ENCODE data around the gene BEAN1. TPM values are rescaled to one million over a fixed set of nuclear protein-coding genes. Genes with fewer than 3 reads are reported as not detected.

BEAN1 gene
- total and polyA plus RNA-seq, 10 donors: 0.21 to 0.68 (median 0.42) TPM; not detected in 3

GRCh38 chr16:66502020-66502913 lies 75.2 kb downstream of the BEAN1 start:
- TF ChIP-seq CTCF (IDR thresholded peaks at IDR 0.05 in 8 of 11, conservative IDR thresholded peaks at IDR 0.05 in 3 of 11) (no peak), POLR2A (IDR thresholded peaks at IDR 0.05) (no peak), POLR2AphosphoS5 (IDR thresholded peaks at IDR 0.05) (no peak)
- Histone ChIP-seq H3K36me3 (peaks cover 0 to 5% (median 0%) of the 10 kb centered on the region in 6 donors), H3K4me3 (no peak overlapping the region), H3K4me1 (peaks cover 0 to 17% (median 0%) of the 10 kb centered on the region in 6 donors), H3K27me3 (replicated peaks in 1 of 7) (no peaks in the 10 kb centered on the region), H3K27ac (no peak overlapping the region), H3K9me3 (no peaks in the 10 kb centered on the region)
- no peak for DNase-seq
- WGBS, 5 donors: 85 to 91% (median 86%) methylated on average over 12 of the region's 12 CpGs
- intact Hi-C loops (cut with DNase I; ENCODE audit: low total_unique reads): no loop called here

GRCh38 chr16:66503030-66503429 lies 75.9 kb downstream of the BEAN1 start:
- no peak overlapping the region for H3K4me3 ChIP-seq
- TF ChIP-seq POLR2AphosphoS5 (IDR thresholded peaks at IDR 0.05) (no peak), POLR2A (IDR thresholded peaks at IDR 0.05) (no peak), CTCF (IDR thresholded peaks at IDR 0.05 in 8 of 11, conservative IDR thresholded peaks at IDR 0.05 in 3 of 11) (no peak)
- peaks cover 0 to 17% (median 0%) of the 10 kb centered on the region in 6 donors for H3K4me1 ChIP-seq
- no peak overlapping the region for H3K27ac ChIP-seq
- H3K36me3 ChIP-seq: peaks cover 0 to 12% (median 0%) of the 10 kb centered on the region in 6 donors
- 79 to 93% (median 91%) methylated on average over 2 of the region's 2 CpGs for WGBS, 5 donors
- no peaks in the 10 kb centered on the region for H3K27me3 ChIP-seq (replicated peaks in 1 of 7)
- intact Hi-C loops (cut with DNase I; ENCODE audit: low total_unique reads): no loop called here
- no peak for DNase-seq
- H3K9me3 ChIP-seq: no peaks in the 10 kb centered on the region

DNA sequence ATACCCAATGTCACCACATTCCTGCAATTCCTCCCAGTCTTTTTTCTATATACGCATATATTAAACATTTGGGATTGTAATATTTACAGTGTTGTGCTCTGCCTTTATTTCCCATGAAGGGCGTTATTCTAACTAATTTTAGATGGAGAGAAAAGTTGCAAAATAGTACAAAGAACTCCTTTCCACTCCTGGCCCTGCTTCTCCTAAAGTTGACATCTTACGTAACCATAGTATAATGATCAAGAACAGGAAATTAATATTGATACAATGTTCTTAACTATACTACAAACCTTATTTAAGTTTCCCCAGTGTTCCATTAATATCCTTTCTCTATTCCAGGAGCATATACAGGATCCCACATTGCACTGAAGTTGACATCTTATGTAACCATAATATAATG lies 76.5 kb downstream of the BEAN1 start:
- peaks cover 0 to 17% (median 0%) of the 10 kb centered on the region in 6 donors for H3K36me3 ChIP-seq
- intact Hi-C loops (cut with DNase I; ENCODE audit: low total_unique reads): no loop called here
- no peak for DNase-seq
- no peak overlapping the region for H3K4me3 ChIP-seq
- no peaks in the 10 kb centered on the region for H3K9me3 ChIP-seq
- WGBS, 5 donors: 67 to 91% (median 78%) methylated on average over 3 of the region's 3 CpGs
- no peak overlapping the region for H3K27ac ChIP-seq
- TF ChIP-seq CTCF (IDR thresholded peaks at IDR 0.05 in 8 of 11, conservative IDR thresholded peaks at IDR 0.05 in 3 of 11) (no peak), POLR2A (IDR thresholded peaks at IDR 0.05) (no peak), POLR2AphosphoS5 (IDR thresholded peaks at IDR 0.05) (no peak)
- peaks cover 0 to 17% (median 0%) of the 10 kb centered on the region in 6 donors for H3K4me1 ChIP-seq
- no peaks in the 10 kb centered on the region for H3K27me3 ChIP-seq (replicated peaks in 1 of 7)

DNA sequence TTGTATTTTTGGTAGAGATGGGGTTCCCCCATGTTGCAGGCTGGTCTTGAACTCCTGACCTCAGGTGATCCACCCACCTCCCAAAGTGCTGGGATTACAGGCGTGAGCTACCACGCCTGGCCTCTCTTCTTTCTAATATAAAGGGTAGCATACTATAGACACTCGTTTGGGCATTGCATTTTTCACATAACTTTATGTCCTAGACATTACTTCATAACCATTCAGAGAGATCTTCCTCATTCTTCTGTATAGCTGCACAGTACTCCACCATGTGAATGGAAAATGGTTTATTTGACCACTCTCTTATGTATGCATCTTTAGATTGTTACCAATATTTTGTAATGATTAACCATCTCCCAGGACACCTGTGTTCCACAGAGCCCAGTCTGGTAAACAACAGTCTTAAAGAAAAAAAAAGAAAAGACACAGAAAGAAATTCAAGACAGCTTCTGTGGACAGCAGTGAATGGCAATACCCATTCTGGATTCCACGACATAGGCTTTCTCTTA lies 80.7 kb downstream of the BEAN1 start:
- 82 to 91% (median 86%) methylated on average over 4 of the region's 4 CpGs for WGBS, 5 donors
- no peak for TF ChIP-seq CTCF (IDR thresholded peaks at IDR 0.05 in 8 of 11, conservative IDR thresholded peaks at IDR 0.05 in 3 of 11)
- no peak for TF ChIP-seq POLR2A (IDR thresholded peaks at IDR 0.05)
- TF ChIP-seq POLR2AphosphoS5 (IDR thresholded peaks at IDR 0.05): no peak
- intact Hi-C loops (cut with DNase I; ENCODE audit: low total_unique reads): no loop called here
- no peak for DNase-seq
- Histone ChIP-seq H3K27me3 (replicated peaks in 1 of 7) (no peaks in the 10 kb centered on the region), H3K9me3 (no peaks in the 10 kb centered on the region), H3K27ac (no peak overlapping the region), H3K36me3 (peaks cover 0 to 53% (median 0%) of the 10 kb centered on the region in 6 donors), H3K4me3 (no peak overlapping the region), H3K4me1 (peaks cover 13 to 49% (median 26%) of the 10 kb centered on the region in 6 donors)

Measured in spleen (tissue), 11 donors.